ENCODE data around the gene TUT4.

DNA sequence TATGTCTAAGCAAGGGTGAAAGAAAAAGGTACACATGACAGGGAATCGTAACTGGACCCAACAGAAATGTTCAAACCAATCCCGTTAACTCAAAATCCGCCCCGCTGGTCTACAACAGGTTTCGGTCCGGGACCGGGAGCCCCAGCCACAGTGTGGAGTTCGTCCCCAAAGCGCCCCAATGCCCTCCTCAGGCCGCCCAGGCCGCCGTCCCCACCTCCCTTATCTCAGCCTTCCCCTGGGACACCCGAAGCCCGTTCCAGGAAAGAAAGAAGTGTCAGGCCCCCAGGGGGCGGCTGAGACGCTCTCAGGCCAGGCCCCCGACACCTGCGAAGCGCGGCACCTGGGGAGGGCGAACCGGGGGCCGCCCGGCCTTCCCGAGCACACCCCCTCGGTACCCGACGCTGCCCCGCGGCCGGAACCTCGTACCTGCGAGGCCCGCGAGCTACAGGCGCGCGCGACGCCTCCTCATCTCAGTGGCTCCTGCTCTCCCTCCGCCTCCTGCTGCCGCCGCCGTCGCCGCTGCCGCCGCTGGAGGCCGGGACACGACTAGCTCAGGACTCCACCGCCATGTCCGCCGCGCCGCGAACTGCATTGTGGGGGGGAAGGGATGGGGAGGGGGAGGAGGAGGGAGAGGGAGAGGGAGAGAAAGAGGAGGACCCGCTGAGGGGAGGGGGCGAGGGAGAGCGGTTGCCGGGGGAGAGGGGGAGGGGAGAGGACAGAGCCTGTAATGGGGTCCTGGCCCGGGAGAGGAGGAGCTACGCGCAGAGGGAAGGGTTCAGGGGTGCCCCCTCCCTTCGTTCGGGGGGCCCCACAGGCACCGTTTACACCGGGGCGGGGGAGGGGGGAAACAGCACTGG lies at the start of gene TUT4:
- TF ChIP-seq MAFK (IDR thresholded peaks at IDR 0.05; ENCODE audit: low read depth, low read length) (no peak), POLR2A (IDR thresholded peaks at IDR 0.05; ENCODE audit: low read depth, low read length) (no peak), CTCF (conservative IDR thresholded peaks at IDR 0.05; ENCODE audit: low read depth, low read length) (0 out of 2 replicates have a peak, but pooled peaks have one; percentile 10), RAD21 (IDR thresholded peaks at IDR 0.05; ENCODE audit: low read length) (no peak), RFX5 (IDR thresholded peaks at IDR 0.05; ENCODE audit: low read depth, low read length) (no peak), CEBPB (IDR thresholded peaks at IDR 0.05; ENCODE audit: low read depth, low read length) (no peak), MXI1 (IDR thresholded peaks at IDR 0.05; ENCODE audit: borderline replicate concordance, low read depth, low read length) (no peak; the same call in 1 of the 2 replicates), FOS (IDR thresholded peaks at IDR 0.05; ENCODE audit: low read depth, low read length) (no peak), SMC3 (IDR thresholded peaks at IDR 0.05; ENCODE audit: low read depth, low read length) (no peak), CHD1 (IDR thresholded peaks at IDR 0.05; ENCODE audit: low read depth, low read length) (no peak), USF2 (IDR thresholded peaks at IDR 0.05; ENCODE audit: low read depth, low read length) (no peak)
